NCI-H187 (cell line): Measurements from ENCODE around the gene FAM3A.
"Not testable (repeated sequence)": the region's sequence is repeated elsewhere in the genome, so short reads cannot be mapped to it uniquely, and the experiment has no call there.

Experiments used
- DNase-seq, 2 experiments: peaks; one replicate each; lab custom pipeline; 2025; lab: John Stamatoyannopoulos, UW

Gene FAM3A

GRCh38 chrX:154502989-154503388 is 13.0 kb downstream of the FAM3A start:
- no peak for DNase-seq

- no peak for DNase-seq
Observed at GRCh38 chrX:154502098-154502497, 13.9 kb downstream of the FAM3A start.

- not testable (repeated sequence) for DNase-seq
Observed at GRCh38 chrX:154501423-154501822, 14.6 kb downstream of the FAM3A start.

- not testable (repeated sequence) for DNase-seq
Observed at GRCh38 chrX:154496591-154497137, 19.4 kb downstream of the FAM3A start.

- DNase-seq, result no peak
Observed at GRCh38 chrX:154495472-154495922, 20.5 kb downstream of the FAM3A start.

GRCh38 chrX:154494715-154495114 is 21.3 kb downstream of the FAM3A start:
- no peak for DNase-seq

GRCh38 chrX:154490414-154491083 is 25.5 kb downstream of the FAM3A start, which contains the start of gene SLC10A3:
Gene SLC10A3 (minus strand): TSS chrX:154490629. CDS start chrX:154488940, 1,689 bp downstream.
- peak; percentile 85 to 97 for DNase-seq

- no peak for DNase-seq
Observed at GRCh38 chrX:154490021-154490413, 26.0 kb downstream of the FAM3A start.

- DNase-seq, result no peak
Observed at GRCh38 chrX:154489182-154489581, 26.9 kb downstream of the FAM3A start.

- DNase-seq, result no peak
Observed at GRCh38 chrX:154488336-154489075, 27.5 kb downstream of the FAM3A start.

GRCh38 chrX:154487518-154488290 is 28.3 kb downstream of the FAM3A start:
- DNase-seq, result no peak

- peak in 1 of 2 experiments; percentile 47 for DNase-seq
Observed at GRCh38 chrX:154486396-154487207, 29.4 kb downstream of the FAM3A start, which contains the start of gene UBL4A. Gene UBL4A (minus strand): TSS chrX:154486615. CDS start chrX:154486584, 31 bp downstream.

GRCh38 chrX:154486052-154486395 is 30.0 kb downstream of the FAM3A start:
- DNase-seq, result no peak

- DNase-seq, result no peak
Observed at GRCh38 chrX:154485150-154486051, 30.6 kb downstream of the FAM3A start.

GRCh38 chrX:154484255-154485149 is 31.5 kb downstream of the FAM3A start:
- DNase-seq, result no peak

- no peak for DNase-seq
Observed at GRCh38 chrX:154483325-154483724, 32.7 kb downstream of the FAM3A start.

GRCh38 chrX:154482786-154483185 is 33.2 kb downstream of the FAM3A start:
- DNase-seq, result no peak

GRCh38 chrX:154481911-154482601 is 34.0 kb downstream of the FAM3A start:
- peak in 1 of 2 experiments; percentile 22 for DNase-seq

- DNase-seq, result no peak
Observed at GRCh38 chrX:154481195-154481594, 34.8 kb downstream of the FAM3A start.
